ENCODE results near the gene SEMA4B.
"Not testable (repeated sequence)": the region's sequence is repeated elsewhere in the genome, so short reads cannot be mapped to it uniquely, and the experiment has no call there.

Gene SEMA4B

DNA sequence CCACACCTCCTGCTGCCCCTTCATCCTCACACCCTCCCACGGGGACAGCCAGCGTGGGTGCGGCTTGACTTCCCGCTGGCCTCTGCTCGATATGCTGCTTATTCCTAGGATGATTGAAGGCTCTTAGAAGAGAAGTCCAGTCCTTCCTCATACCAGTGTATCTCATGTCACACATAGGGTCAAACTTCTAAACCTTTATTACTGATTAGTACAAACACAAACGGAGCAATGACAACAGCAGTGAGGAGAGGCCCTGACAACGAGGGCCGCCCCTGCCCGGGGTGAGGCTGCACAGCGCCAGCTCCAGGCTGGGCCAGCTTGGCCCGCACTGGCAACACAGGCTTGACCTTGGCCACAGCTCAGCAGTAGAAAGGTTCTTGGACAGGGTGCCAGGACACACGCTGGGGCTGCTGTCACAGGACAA is 29.0 kb downstream of the SEMA4B start:
- DNase-seq = no peak

DNA sequence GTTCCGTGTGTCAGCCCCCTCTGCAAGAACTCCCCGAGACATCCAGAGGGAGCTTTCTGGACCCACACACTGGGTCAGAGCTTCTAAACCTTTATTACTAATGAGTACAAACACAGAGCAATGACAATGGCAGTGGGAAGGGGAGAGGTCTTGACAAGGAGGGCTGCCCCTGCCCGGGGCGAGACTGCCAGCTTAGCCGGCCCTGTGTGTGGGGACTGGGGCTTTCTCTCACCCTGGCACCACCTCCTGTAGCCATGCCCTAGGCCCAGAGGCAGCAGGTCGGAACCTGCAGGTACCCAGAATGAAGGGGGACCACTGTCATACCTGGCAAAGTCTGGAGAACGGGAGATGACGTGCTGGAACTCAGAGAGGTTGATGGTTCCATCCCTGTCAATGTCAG is 29.5 kb downstream of the SEMA4B start:
- DNase-seq = no peak

DNA sequence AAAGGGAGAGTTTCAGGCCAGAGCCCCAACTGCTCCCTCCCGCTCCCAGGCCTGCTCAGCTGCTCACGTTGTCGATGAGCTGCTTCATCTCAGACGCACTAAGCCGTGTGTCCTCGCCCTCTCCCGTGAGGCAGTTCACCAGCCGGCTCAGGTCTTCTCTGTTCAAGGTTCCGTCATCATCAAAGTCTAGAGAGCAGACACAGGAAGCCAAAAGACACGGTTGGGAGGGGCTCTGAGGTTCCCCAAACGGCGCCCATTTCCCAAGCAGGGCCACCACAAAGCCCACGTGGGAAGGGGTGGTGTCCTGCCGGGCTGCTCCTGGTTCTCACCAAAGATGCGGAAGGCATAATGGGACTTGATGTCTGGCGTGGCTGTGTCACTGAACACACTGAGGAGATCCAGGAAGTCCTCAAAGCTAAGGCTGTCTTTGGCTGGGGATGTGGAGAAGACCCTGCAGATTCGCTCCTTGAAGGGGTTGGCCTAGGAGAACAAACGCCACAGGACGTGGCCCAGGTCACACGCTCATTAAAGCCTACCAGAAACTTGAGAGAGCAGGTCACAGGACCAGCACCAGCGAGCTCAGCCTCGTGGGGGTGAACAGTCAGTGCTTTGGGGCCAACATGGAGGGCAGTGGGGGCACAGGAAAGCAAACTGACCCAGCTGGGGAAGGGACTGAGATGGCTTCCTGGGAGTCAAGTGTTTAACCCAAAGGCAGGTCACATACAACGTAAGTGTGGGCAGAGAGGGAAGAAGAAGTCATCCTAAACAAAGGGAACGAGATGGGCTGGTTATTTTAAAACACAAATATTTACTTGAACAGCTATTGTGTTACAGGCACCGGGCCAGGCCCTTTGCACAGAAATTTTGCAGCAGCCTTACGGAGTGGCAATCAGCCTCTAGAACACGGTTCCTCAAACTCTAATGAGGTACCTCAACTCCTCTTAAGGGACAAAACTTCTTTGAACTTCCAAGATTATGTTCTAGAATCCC is 30.2 kb downstream of the SEMA4B start:
- no peak for DNase-seq

DNA sequence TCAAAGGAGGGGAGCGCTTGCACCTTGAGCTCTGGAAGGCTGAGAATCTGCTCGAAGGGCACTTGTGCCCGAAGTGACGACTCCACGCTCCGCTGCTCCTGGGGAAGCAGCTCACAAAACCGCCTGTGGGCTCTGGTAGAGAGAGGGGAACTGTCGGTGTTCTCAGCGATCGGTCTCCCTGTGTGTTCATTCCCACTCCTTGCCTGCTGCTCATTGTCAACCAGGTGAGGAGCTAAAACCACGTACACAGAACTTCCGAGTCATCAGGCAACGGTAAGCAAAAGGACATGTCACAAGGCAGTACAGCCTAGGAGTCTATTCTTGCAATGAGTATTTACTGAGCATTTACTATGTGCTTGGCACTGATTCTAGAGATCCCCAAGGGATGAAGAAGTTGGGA is 31.1 kb downstream of the SEMA4B start:
- no peak for DNase-seq

DNA sequence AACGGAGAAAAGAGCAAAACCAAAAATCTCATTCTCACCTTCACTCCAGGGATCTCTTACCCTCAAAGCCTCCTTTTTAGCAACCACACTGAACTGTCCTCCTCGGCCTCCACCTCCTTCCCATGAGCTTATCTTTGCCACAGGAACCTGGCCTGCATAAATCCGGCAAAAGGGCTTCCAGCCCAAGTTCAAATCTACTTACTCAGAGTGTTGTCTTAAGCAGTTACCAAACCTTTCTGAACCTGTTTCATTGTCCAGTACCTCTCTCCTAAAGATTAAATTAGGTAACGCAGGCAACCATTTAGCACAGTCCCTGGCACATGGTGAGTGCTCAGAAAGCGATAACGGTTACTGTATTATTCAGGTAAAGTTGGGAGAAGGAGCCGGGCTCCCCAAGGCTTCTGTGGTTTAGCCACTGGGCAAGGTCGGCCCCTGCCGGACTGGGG is 31.8 kb downstream of the SEMA4B start:
- DNase-seq = no peak

DNA sequence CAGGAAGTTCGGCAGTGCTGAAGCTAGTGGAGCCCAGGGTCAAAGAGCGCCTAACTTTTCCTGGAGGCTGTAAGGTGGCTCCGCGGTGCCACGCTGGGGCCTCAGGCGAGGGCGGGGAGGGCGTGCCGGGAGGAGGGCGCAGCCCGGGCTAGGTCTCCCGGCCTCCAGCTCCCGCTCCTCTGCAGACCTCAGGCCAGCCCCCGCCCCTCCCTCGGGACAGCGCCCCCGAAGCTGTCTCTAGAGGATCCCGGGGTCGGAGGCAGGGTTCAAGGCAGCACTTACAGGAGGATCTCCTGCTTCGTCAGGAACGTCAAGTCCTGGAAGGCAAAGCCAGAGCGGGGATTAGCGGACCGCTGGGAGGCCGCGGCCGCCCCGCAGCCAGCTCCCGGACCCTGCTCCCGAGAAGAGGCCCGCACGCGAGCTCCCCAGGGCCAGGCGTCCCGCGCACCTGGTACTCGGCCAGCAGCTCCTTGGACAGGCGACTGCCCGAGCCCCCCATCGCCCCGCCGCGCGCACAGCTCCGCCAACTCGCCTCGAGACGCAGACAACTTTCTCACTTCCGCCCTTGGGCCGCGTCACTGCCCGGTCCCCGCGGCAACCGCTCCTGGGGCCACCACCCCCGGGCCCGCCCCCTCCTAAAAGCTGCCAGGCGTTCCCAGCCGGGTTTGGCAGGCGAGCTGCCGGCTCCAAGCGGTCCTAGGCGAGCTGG is 32.4 kb downstream of the SEMA4B start, which contains the start of gene CIB1:
Gene CIB1 (minus strand): TSS at position 555 of the 709 bp plus-strand sequence. CDS start 56 bp downstream, at position 499.
- DNase-seq = peak; percentile 98

DNA sequence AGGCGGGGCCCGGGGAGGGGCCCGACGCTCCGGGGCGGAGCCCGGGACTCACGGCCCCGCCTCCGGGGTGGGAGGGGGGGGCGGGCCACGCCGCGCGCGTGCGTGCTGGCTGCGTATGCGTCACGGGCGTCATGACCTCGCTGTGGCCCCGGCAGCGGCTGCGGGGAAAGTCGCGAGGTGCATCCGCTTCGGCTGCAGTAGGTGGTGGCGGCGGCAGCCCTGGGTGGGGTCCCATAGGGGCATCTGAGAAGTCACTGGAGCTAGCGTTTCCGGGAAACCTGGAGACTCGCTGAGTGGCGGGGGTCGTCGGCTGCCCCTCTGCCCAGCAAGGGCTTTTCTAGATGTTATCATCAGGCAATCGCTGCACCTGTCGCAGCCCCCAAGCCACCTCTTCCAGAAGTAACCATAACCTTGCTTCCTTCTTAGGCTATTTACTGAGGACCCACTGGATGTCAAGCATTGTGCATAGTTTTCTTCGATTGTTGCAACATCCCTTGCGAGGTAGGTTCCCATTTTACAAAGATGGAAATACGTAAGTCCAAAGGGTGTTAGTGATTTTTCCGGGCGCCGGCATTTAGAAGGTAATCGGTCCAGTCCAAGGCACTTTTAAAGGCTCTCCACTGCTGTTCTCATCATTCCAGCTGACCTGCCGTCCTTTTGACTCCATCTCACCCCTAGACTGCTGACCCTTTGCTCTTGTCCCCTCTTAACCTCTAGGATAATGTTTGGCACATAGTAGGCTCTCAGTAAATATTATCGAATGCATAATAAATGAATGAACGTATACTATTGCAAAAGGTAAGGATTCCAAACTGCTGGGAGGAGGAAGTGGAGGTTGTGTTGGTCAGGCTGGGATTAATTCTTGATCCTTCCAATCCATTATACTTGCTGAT is 33.2 kb downstream of the SEMA4B start, which contains the start of gene GDPGP1:
Gene GDPGP1 (plus strand): TSS at position 114 of the 893 bp plus-strand sequence. CDS start 6,700 bp downstream, outside the sequence.
- DNase-seq = peak; percentile 66

DNA sequence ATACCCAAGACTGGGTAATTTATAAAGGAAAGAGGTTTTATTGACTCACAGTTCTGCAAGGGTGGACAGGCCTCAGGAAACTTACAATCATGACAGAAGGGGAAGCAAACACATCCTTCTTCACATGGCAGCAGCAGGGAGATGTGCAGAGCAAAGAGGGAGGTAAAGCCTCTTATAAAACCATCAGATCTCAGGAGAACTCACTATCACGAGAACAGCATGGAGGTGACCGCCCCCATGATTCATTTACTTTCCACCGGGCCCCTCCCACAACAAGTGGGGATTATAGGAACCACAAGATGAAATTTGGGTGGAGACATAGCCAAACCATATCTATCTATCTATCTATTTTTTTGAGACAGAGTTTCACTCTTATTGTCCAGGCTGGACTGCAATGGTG is 38.2 kb downstream of the SEMA4B start:
- DNase-seq = peak; percentile 37

DNA sequence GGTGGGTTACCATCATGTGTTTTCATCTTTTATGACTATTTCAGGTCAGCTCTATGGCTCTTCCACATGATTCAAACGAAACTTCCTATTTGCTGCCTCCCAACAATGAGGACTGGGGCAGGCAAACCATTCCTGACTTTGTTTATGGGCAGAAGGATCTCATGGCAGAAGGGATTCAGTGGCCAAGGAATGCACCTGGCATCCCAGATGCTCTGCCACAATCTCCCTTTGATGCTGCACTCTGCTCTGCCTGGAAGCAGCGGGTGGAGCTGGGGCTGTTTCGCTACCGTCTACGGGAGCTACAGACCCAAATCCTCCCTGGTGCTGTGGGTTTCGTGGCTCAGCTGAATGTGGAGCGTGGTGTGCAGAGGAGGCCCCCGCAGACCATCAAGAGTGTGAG is 39.7 kb downstream of the SEMA4B start:
- DNase-seq = no peak

DNA sequence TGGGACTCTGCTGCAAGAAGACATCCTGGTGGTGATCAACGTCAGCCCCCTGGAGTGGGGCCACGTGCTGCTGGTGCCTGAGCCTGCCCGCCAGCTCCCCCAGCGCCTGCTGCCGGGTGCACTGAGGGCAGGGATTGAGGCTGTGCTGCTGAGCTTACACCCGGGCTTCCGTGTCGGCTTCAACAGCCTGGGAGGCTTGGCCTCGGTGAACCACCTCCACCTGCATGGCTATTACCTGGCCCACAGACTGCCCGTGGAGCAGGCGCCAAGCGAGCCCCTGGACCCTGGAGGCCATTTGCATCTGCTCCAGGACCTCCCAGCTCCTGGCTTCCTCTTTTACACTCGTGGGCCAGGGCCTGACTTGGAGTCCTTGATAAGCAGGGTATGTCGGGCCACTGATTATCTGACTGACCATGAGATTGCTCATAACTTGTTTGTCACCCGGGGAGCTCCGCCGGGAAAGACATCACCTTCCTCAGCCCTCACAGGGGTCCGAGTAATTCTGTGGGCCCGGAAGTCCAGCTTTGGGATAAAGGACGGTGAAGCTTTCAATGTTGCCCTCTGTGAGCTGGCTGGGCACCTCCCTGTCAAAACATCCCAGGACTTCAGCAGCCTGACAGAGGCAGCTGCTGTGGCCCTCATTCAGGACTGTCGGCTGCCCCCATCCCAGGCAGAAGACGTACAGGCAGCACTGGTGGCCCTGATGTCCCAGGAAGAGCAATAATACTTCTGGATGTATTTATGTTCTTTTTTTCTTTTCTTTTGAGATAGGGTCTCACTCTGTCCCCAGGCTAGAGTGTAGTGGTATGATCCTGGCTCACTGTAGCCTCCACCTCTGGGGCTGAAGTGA is 40.4 kb downstream of the SEMA4B start:
- DNase-seq = peak; percentile 79

DNA sequence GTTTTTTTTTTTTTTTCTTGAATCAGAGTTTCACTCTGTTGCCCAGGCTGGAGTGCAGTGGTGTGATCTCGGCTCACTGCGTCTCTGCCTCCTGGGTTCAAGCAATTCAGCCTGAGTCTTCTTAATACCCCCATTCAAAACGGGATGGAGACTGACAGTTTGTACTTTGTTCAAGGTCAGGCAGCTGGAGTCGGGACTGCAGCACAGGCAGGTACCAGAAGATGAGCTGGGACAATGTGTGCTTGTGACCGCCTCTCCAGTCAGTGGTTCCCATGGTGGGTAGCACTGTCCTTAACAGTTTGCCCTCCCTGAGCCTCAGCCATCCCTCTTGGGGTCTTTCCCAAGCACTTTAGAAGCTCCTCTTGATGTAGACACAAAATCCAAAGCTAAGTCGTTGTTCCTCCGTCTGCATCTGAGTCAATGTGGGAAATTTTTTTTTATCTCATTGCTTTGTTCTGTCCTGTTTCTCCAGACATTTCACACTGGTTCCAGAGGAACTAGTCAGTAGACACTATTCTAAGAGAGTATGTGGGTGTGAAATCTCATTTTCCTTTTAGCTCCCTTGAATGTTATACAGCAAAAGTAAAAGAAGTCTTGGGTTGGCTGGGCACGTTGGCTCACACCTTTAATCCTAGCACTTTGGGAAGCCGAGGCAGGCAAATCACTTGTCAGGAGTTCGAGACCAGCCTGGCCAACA is 43.0 kb downstream of the SEMA4B start:
- no peak for DNase-seq

DNA sequence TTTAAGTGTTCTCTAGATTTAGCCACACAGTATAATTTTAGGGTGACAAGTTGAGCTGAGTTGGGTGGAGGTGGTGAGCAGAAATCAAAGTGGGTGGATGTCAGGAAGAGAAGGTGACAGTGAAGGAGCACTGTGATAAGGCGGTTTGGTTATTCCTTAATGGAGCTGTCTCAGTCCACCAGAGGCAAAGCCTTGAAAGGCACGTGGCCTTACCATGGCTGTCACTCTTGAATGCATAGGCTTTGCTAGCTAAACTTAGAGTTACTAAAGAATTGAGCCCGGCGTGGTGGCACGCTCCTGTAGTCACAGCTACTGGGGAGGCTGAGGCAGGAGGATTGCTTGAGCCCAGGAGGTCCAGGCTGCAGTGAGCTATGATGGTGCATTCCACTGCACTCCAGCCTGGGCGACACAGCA is 47.7 kb downstream of the SEMA4B start:
- peak; percentile 39 for DNase-seq

DNA sequence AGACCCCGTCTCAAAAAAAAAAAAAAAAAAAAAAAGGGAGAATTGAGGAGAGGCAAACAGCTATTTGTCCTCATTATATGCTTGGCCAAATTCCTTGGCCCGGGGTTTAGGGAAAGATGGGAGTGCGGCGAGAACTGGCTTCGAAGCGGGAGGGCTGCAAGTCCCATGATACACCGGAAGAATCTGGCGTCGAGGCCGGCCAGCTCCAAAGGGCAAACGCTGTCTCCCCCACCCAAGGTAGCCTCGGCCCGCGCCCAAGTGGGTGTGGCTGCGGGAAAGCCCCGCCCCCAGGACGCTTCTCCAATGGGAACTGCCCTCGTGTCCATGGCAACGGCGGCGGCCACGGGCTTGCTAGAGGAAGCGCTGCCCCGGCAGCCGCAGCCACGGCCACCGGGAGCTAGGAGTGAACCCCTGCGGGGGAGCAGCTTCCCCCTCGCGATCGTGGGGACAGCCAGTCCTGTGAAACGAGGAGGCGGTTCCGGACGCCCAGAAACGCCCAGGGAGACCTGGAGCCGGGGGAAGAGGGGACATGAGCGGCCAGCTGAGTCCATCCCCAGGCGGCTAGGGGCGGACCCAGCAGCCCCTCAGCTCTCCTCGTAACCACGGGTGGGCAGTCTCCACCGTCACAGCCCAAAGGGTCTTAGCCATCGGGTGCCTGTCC is 48.2 kb downstream of the SEMA4B start, which contains the start of gene TTLL13:
Gene TTLL13 (plus strand): TSS at position 354 of the 661 bp plus-strand sequence. CDS start 1,075 bp downstream, outside the sequence.
- peak; percentile 94 for DNase-seq

DNA sequence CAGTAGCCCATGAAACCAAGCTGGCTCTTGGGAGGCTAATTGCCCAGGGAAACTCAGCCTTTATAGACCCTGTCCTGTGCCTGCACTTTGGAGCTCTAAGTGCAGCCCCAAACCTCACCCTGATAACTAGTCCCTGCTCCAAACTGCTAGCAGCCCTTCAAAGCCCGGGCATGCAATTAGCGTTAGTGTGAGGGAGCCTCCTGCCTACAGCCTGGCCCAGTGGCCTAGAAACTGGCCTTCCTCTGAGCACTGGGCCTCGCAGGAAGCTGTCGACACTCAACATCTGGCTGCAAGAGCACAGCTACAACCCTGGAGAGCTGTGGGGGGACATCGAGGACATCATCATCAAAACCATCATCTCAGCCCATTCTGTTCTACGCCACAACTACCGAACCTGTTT is 56.6 kb downstream of the SEMA4B start:
- no peak for DNase-seq

DNA sequence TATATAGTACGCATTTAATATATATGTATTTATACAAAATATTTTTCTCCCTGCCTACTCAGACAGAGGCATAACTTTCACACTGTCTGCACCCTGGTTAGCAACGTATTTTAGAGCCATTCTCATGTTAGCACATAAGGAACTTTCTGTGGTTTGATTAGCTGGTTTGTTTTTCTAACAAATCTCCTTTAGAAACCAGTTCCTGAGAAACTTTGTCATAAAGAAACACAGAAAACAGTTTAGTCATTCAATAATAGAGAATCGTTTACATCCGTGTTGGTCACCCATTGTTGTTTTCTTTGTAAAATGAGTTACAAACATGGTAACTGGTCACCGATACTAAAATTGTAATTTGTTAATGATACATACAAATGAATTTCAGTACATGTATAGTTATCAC is 58.4 kb downstream of the SEMA4B start:
- DNase-seq = no peak

DNA sequence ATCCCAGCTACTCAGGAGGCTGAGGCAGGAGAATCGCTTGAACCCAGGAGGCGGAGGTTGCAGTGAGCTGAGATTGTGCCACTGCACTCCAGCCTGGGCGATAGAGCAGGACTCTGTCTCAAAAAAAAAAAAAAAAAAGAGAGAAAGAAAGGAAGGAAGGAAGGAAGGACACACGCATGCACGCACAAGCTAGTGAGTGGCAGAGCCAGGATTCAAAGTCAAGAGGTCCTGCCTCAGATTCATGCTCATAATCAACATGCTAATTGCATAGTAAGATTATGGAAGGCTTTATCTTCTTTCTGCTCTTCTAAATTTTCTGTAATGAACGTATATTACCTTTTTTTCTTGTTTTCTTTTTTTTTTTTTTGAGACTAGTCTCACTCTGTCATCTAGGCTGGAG is 59.6 kb downstream of the SEMA4B start:
- DNase-seq = not testable (repeated sequence)

DNA sequence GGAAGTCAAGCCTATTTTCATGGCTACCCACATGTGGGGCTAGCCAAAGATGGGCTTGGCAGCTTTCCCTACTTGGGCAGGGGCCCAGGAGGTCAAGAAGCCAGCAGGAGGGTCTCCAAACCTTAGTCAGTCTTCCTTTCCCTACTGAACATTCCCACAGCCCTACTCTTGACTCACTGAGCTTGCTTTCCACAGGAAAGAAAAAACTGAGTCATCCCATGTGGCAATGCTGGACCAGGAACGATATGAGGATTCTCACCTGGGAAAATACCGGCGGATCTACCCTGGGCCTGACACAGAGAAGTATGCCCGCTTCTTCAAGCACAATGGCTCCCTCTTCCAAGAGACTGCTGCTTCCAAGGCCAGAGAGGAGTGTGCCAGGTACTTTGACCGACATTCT is 60.7 kb downstream of the SEMA4B start:
- DNase-seq = no peak

DNA sequence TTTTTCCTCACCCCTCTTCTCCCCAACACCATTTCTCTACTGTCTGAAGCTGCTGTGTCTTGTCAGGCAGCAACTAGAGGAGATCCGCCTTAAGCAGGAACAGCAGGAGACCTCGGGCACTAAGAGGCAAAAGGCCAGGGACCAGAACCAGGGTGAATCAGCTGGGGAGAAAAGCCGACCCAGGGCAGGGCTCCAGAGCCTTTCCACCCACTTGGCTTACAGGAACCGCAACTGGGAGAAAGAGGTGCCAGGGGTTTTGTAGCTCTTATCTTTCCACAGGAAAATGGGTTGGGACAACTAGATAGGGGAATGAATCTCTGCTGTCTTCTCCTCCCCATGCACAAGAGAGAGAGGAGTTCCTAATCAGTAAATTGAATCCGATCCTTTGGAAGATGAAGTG is 61.3 kb downstream of the SEMA4B start:
- no peak for DNase-seq

DNA sequence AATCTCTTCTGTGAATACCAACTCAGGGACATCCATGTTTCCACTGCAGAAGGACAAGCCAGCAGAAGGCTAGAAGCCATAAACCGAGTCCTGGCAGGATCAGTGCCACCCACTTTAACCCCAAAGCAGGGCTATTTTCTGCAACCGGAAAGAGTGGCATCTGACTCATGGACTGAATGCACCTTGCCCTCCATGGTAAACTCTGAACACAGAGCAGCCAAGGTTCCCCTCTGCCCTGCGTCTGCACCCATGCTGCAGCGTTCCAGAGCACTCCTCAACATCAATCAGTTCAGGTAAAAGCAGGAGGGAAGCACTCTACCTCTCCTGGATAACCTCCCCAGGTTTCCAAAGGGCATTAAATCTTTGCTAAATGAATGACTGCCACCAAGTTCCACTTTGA is 63.5 kb downstream of the SEMA4B start:
- DNase-seq = no peak
